ENCODE measurements around the gene DAB2IP.

- TF ChIP-seq, protein P1, sequence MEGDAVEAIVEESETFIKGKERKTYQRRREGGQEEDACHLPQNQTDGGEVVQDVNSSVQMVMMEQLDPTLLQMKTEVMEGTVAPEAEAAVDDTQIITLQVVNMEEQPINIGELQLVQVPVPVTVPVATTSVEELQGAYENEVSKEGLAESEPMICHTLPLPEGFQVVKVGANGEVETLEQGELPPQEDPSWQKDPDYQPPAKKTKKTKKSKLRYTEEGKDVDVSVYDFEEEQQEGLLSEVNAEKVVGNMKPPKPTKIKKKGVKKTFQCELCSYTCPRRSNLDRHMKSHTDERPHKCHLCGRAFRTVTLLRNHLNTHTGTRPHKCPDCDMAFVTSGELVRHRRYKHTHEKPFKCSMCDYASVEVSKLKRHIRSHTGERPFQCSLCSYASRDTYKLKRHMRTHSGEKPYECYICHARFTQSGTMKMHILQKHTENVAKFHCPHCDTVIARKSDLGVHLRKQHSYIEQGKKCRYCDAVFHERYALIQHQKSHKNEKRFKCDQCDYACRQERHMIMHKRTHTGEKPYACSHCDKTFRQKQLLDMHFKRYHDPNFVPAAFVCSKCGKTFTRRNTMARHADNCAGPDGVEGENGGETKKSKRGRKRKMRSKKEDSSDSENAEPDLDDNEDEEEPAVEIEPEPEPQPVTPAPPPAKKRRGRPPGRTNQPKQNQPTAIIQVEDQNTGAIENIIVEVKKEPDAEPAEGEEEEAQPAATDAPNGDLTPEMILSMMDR (IDR thresholded peaks at IDR 0.05; ENCODE audit: insufficient read depth, low read depth, low read length) = no peak
- no peak for TF ChIP-seq EZH2 (IDR thresholded peaks at IDR 0.05; ENCODE audit: insufficient read depth, low read length)
Measured at GRCh38 chr9:121827251-121827967, 176.0 kb downstream of the DAB2IP start.
